Caco-2 (cell line): ENCODE results near the gene NPY4R2. TPM values are rescaled to one million over a fixed set of nuclear protein-coding genes. Genes with fewer than 3 reads are reported as not detected.
A peak's percentile ranks its signal among the peaks of the same experiment; 100 is the strongest.
"Not testable (repeated sequence)": the region's sequence is repeated elsewhere in the genome, so short reads cannot be mapped to it uniquely, and the experiment has no call there.

Experiments
- BruUV-seq: library from RNA; stranded (reverse); fragments of 400-500 nt; replicated peaks from 2 replicates; lab custom pipeline; 2021; lab: Mats Ljungman, UMichigan
- CTCF ChIA-PET: fragments of 300-600 bp; sonication (Branson Sonifier 250); formaldehyde crosslinking; loops from one replicate; lab custom pipeline; 2022; ENCODE audit warnings: antibody characterized with exemption; lab: Charles Lee
- POLR2A ChIA-PET: fragments of 300-600 bp; sonication (Branson Sonifier 250); formaldehyde crosslinking; loops from one replicate; lab custom pipeline; 2022; ENCODE audit warnings: antibody characterized with exemption; lab: Charles Lee
- DNase-seq, 2 experiments: peaks; one replicate each; pipeline versions ENCODE4 v3.0.0 to v3.0.0-alpha.2; 2020 to 2022
- H3K27me3 ChIP-seq: replicated peaks from 2 replicates; pipeline ENCODE4 v1.6.0; 2011; ENCODE audit warnings: low read length; ENCODE audit not compliant: control insufficient read depth, insufficient read depth
- H3K36me3 ChIP-seq: 2 replicates; pipeline ENCODE4 v1.5.1; 2011; ENCODE audit warnings: low read length; ENCODE audit not compliant: control insufficient read depth, insufficient read depth
- H3K4me1 ChIP-seq: fragments of 250-450 bp; sonication (Bioruptor Pico); 2 replicates; pipeline ENCODE4 v1.5.1; 2020; ENCODE audit warnings: mild to moderate bottlenecking
- H3K4me3 ChIP-seq: 2 replicates; pipeline ENCODE4 v1.5.1; 2011; ENCODE audit warnings: low read depth, mild to moderate bottlenecking, control low read depth, low read length
- H3K9me3 ChIP-seq: fragments of 250-450 bp; sonication (Bioruptor Pico); 2 replicates; pipeline ENCODE4 v1.5.1; 2020; ENCODE audit warnings: mild to moderate bottlenecking, moderate library complexity
- H3K27ac Mint-ChIP-seq: one replicate; pipeline ENCODE4 v1.8.0; 2022; ENCODE audit warnings: mixed read lengths; ENCODE audit not compliant: unreplicated experiment
- H3K27me3 Mint-ChIP-seq: one replicate; pipeline ENCODE4 v1.8.0; 2022; ENCODE audit warnings: mixed read lengths; ENCODE audit not compliant: insufficient read depth, unreplicated experiment
- H3K36me3 Mint-ChIP-seq: one replicate; pipeline ENCODE4 v1.8.0; 2022; ENCODE audit warnings: mild to moderate bottlenecking, mixed read lengths; ENCODE audit not compliant: insufficient read depth, unreplicated experiment
- H3K4me1 Mint-ChIP-seq: one replicate; pipeline ENCODE4 v1.8.0; 2022; ENCODE audit warnings: low read depth, mixed read lengths; ENCODE audit not compliant: unreplicated experiment
- H3K4me3 Mint-ChIP-seq: one replicate; pipeline ENCODE4 v1.8.0; 2022; ENCODE audit warnings: mild to moderate bottlenecking, moderate library complexity, mixed read lengths; ENCODE audit not compliant: unreplicated experiment
- H3K9me3 Mint-ChIP-seq: one replicate; pipeline ENCODE4 v1.8.0; 2022; ENCODE audit warnings: mixed read lengths; ENCODE audit not compliant: unreplicated experiment
- intact Hi-C: fragments of 100-400 bp; cut with micrococcal nuclease; formaldehyde crosslinking; loops from one replicate; pipeline ENCODE4 v1.10.0; 2022; ENCODE audit not compliant: unreplicated experiment
- total RNA-seq: library from RNA; stranded (reverse); gene quantifications from 2 replicates; pipeline ENCODE4 v1.2.3, GENCODE V29; 2022
- TF ChIP-seq, protein P1 (sequence below), 2 experiments: fragments of 200-600 bp in 1 of 2; IDR thresholded peaks; 1 replicate in 1 of 2; 2 replicates in 1 of 2; pipeline versions ENCODE4 v1.5.1 to v1.8.0; 2011 to 2022; ENCODE audit warnings: antibody characterized with exemption in 1 of 2, control low read depth in 1 of 2, inconsistent platforms in 1 of 2, low read depth in 1 of 2, low read length in 1 of 2, mild to moderate bottlenecking in 1 of 2, moderate library complexity in 1 of 2; ENCODE audit not compliant: insufficient read depth in 1 of 2, severe bottlenecking in 1 of 2, unreplicated experiment in 1 of 2

Gene NPY4R2
- total RNA-seq, 1 experiment from 2014 or later = 0.41 TPM

GRCh38 chr10:47910486-47910885, 8.0 kb upstream of the NPY4R2 start:
- H3K36me3 ChIP-seq, intact Hi-C loops, H3K9me3 Mint-ChIP-seq, H3K9me3 ChIP-seq, H3K4me3 Mint-ChIP-seq, H3K4me1 Mint-ChIP-seq, CTCF ChIA-PET, POLR2A ChIA-PET, H3K27me3 ChIP-seq, H3K4me3 ChIP-seq, H3K27ac Mint-ChIP-seq, H3K36me3 Mint-ChIP-seq, H3K27me3 Mint-ChIP-seq, BruUV-seq, H3K4me1 ChIP-seq: not testable (repeated sequence)
- peak; percentile 72 to 88 for DNase-seq

DNA sequence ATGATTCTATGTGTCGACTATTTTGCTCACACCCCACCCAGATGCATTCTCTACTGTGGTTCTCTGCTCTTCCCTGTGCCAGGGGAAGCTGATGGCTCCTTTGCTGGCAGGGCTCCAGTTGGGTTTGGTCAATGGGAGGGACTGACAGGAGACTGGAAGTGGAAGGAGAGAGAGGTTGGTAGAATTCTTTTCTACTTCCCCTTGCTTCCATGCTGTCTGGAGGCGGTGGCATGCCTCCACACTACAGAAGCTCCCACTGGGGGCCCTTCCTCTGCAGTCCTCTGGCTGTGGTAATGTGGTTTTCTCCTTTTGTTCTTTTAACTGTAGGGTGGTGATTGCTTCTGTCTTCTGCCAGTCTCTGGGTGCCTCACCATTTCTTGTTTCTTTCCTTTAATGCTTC, 4.4 kb upstream of the NPY4R2 start:
- H3K4me1 ChIP-seq, POLR2A ChIA-PET, H3K27me3 Mint-ChIP-seq: not testable (repeated sequence)

DNA sequence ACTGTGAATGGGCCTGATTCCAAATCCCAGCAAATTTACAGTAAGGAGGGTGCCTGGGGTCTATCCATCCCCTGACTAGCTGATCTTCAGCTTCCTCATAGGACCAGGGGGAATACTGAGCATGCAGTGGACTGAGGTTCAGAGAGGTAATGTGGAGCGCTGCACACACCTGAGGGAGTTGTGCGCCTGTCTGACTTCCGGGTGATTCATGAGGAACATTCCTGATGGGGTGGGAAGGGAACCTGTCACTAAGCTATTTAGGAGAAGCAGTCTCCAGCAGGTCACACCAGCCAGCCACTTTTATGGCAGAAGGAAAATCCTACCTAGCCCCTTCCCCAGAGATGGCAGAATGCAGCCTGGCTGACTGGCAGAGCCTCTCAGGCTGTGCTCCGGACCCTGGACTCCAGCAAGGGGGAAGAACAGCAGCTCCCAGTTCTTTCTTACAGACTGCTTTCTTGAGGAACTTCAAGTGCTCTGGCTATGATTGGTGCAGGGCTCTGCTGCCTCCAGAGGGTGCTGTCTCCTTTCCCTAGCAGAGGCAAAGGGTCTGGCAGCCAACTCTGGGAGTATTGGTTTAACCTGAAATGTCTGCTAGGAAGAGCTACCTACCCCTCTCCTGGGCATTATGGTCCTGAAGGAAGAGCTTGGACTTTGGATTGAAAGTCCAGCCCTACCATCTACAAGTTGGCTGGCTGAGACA, 2.5 kb upstream of the NPY4R2 start:
- peak; percentile 35 to 40 for DNase-seq
- H3K4me1 Mint-ChIP-seq, H3K27me3 ChIP-seq, H3K27ac Mint-ChIP-seq, CTCF ChIA-PET, POLR2A ChIA-PET, H3K9me3 ChIP-seq, H3K4me1 ChIP-seq, BruUV-seq, H3K36me3 Mint-ChIP-seq, H3K4me3 ChIP-seq, H3K27me3 Mint-ChIP-seq, intact Hi-C loops, H3K4me3 Mint-ChIP-seq, H3K36me3 ChIP-seq, H3K9me3 Mint-ChIP-seq: not testable (repeated sequence)
- TF ChIP-seq, protein P1, sequence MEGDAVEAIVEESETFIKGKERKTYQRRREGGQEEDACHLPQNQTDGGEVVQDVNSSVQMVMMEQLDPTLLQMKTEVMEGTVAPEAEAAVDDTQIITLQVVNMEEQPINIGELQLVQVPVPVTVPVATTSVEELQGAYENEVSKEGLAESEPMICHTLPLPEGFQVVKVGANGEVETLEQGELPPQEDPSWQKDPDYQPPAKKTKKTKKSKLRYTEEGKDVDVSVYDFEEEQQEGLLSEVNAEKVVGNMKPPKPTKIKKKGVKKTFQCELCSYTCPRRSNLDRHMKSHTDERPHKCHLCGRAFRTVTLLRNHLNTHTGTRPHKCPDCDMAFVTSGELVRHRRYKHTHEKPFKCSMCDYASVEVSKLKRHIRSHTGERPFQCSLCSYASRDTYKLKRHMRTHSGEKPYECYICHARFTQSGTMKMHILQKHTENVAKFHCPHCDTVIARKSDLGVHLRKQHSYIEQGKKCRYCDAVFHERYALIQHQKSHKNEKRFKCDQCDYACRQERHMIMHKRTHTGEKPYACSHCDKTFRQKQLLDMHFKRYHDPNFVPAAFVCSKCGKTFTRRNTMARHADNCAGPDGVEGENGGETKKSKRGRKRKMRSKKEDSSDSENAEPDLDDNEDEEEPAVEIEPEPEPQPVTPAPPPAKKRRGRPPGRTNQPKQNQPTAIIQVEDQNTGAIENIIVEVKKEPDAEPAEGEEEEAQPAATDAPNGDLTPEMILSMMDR (IDR thresholded peaks at IDR 0.05; ENCODE audit: insufficient read depth in 1 of 2, low read depth in 1 of 2, low read length in 1 of 2, severe bottlenecking in 1 of 2, unreplicated experiment in 1 of 2) = peak in 1 of 2 experiments; percentile 7

More for the DNA sequence above, 4.4 kb upstream of the NPY4R2 start:
- H3K27ac Mint-ChIP-seq, intact Hi-C loops, H3K27me3 ChIP-seq, H3K4me3 Mint-ChIP-seq, H3K36me3 Mint-ChIP-seq, H3K4me1 Mint-ChIP-seq, H3K9me3 ChIP-seq, H3K36me3 ChIP-seq, BruUV-seq, H3K4me3 ChIP-seq, H3K9me3 Mint-ChIP-seq, DNase-seq, CTCF ChIA-PET: not testable (repeated sequence)

- H3K4me1 Mint-ChIP-seq, H3K4me3 Mint-ChIP-seq, DNase-seq, H3K27ac Mint-ChIP-seq, H3K4me3 ChIP-seq, POLR2A ChIA-PET, H3K36me3 ChIP-seq, H3K27me3 ChIP-seq, H3K9me3 ChIP-seq, CTCF ChIA-PET, H3K27me3 Mint-ChIP-seq, BruUV-seq, H3K36me3 Mint-ChIP-seq, intact Hi-C loops, H3K9me3 Mint-ChIP-seq, H3K4me1 ChIP-seq: not testable (repeated sequence)
These were observed 2.1 kb downstream of the NPY4R2 start for GRCh38 chr10:47920610-47921009.

- BruUV-seq, H3K4me3 ChIP-seq, H3K4me1 Mint-ChIP-seq, H3K9me3 ChIP-seq, H3K4me3 Mint-ChIP-seq, CTCF ChIA-PET, intact Hi-C loops, H3K9me3 Mint-ChIP-seq, H3K4me1 ChIP-seq, H3K27me3 ChIP-seq, H3K36me3 Mint-ChIP-seq, POLR2A ChIA-PET, H3K36me3 ChIP-seq, DNase-seq, H3K27ac Mint-ChIP-seq, H3K27me3 Mint-ChIP-seq: not testable (repeated sequence)
These were observed 4.0 kb downstream of the NPY4R2 start for GRCh38 chr10:47922503-47922902.

- H3K4me1 ChIP-seq, POLR2A ChIA-PET, H3K4me1 Mint-ChIP-seq, H3K27ac Mint-ChIP-seq, DNase-seq, H3K4me3 ChIP-seq, CTCF ChIA-PET, H3K27me3 Mint-ChIP-seq, intact Hi-C loops, H3K36me3 Mint-ChIP-seq, H3K9me3 Mint-ChIP-seq, H3K4me3 Mint-ChIP-seq, BruUV-seq, H3K9me3 ChIP-seq, H3K36me3 ChIP-seq, H3K27me3 ChIP-seq: not testable (repeated sequence)
These were observed 6.2 kb downstream of the NPY4R2 start for GRCh38 chr10:47924628-47925027.
